Measurements from ENCODE around the gene KPNA6. TPM values are rescaled to one million over a fixed set of nuclear protein-coding genes. Genes with fewer than 3 reads are reported as not detected.

Gene KPNA6
- total and polyA plus RNA-seq, 9 of the 15 experiments (the other 6 are each of a cell fraction or from before 2014, with no cell fraction given) = 20.1 to 54.6 (median 32.2) TPM

- TF ChIP-seq, protein P1, sequence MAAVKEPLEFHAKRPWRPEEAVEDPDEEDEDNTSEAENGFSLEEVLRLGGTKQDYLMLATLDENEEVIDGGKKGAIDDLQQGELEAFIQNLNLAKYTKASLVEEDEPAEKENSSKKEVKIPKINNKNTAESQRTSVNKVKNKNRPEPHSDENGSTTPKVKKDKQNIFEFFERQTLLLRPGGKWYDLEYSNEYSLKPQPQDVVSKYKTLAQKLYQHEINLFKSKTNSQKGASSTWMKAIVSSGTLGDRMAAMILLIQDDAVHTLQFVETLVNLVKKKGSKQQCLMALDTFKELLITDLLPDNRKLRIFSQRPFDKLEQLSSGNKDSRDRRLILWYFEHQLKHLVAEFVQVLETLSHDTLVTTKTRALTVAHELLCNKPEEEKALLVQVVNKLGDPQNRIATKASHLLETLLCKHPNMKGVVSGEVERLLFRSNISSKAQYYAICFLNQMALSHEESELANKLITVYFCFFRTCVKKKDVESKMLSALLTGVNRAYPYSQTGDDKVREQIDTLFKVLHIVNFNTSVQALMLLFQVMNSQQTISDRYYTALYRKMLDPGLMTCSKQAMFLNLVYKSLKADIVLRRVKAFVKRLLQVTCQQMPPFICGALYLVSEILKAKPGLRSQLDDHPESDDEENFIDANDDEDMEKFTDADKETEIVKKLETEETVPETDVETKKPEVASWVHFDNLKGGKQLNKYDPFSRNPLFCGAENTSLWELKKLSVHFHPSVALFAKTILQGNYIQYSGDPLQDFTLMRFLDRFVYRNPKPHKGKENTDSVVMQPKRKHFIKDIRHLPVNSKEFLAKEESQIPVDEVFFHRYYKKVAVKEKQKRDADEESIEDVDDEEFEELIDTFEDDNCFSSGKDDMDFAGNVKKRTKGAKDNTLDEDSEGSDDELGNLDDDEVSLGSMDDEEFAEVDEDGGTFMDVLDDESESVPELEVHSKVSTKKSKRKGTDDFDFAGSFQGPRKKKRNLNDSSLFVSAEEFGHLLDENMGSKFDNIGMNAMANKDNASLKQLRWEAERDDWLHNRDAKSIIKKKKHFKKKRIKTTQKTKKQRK (IDR thresholded peaks at IDR 0.05; ENCODE audit: borderline replicate concordance, low read depth, low read length) = no peak
- TF ChIP-seq RBM14 (IDR thresholded peaks at IDR 0.05; ENCODE audit: borderline replicate concordance, insufficient read depth, low read depth, low read length) = no peak
- TF ChIP-seq NR2F6 (CRISPR knock-in tag; IDR thresholded peaks at IDR 0.05) = no peak
- no peak for TF ChIP-seq TCF3 (CRISPR knock-in tag; IDR thresholded peaks at IDR 0.05)
- TF ChIP-seq NCOR1 (IDR thresholded peaks at IDR 0.05) = no peak
- TF ChIP-seq ADNP (tag; IDR thresholded peaks at IDR 0.05) = no peak
- peak; percentile 64 for TF ChIP-seq GABPB1 (CRISPR knock-in tag; IDR thresholded peaks at IDR 0.05)
- TF ChIP-seq CHD4 (IDR thresholded peaks at IDR 0.05; ENCODE audit: insufficient read depth, insufficient replicate concordance, low read depth, low read length, poor library complexity, severe bottlenecking) = no peak
- no peak for TF ChIP-seq ERF (CRISPR knock-in tag; IDR thresholded peaks at IDR 0.05)
- no peak for TF ChIP-seq GABPA (tag; conservative IDR thresholded peaks at IDR 0.05; ENCODE audit: low read depth)
- TF ChIP-seq FOSL1 (tag; conservative IDR thresholded peaks at IDR 0.05) = no peak; the same call in 1 of the 2 replicates
- no peak for TF ChIP-seq POU5F1 (IDR thresholded peaks at IDR 0.05; ENCODE audit: borderline replicate concordance, low read depth, low read length, partially characterized antibody)
- no peak for TF ChIP-seq TARDBP (IDR thresholded peaks at IDR 0.05)
- TF ChIP-seq ZNF3 (CRISPR knock-in tag; IDR thresholded peaks at IDR 0.05) = no peak
- TF ChIP-seq ZNF23 (CRISPR knock-in tag; IDR thresholded peaks at IDR 0.05) = no peak
- TF ChIP-seq, protein P2, sequence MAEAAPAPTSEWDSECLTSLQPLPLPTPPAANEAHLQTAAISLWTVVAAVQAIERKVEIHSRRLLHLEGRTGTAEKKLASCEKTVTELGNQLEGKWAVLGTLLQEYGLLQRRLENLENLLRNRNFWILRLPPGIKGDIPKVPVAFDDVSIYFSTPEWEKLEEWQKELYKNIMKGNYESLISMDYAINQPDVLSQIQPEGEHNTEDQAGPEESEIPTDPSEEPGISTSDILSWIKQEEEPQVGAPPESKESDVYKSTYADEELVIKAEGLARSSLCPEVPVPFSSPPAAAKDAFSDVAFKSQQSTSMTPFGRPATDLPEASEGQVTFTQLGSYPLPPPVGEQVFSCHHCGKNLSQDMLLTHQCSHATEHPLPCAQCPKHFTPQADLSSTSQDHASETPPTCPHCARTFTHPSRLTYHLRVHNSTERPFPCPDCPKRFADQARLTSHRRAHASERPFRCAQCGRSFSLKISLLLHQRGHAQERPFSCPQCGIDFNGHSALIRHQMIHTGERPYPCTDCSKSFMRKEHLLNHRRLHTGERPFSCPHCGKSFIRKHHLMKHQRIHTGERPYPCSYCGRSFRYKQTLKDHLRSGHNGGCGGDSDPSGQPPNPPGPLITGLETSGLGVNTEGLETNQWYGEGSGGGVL (CRISPR knock-in tag; IDR thresholded peaks at IDR 0.05) = no peak
- TF ChIP-seq, protein P3, sequence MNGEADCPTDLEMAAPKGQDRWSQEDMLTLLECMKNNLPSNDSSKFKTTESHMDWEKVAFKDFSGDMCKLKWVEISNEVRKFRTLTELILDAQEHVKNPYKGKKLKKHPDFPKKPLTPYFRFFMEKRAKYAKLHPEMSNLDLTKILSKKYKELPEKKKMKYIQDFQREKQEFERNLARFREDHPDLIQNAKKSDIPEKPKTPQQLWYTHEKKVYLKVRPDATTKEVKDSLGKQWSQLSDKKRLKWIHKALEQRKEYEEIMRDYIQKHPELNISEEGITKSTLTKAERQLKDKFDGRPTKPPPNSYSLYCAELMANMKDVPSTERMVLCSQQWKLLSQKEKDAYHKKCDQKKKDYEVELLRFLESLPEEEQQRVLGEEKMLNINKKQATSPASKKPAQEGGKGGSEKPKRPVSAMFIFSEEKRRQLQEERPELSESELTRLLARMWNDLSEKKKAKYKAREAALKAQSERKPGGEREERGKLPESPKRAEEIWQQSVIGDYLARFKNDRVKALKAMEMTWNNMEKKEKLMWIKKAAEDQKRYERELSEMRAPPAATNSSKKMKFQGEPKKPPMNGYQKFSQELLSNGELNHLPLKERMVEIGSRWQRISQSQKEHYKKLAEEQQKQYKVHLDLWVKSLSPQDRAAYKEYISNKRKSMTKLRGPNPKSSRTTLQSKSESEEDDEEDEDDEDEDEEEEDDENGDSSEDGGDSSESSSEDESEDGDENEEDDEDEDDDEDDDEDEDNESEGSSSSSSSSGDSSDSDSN (IDR thresholded peaks at IDR 0.05; ENCODE audit: borderline replicate concordance in 1 of 2, low read depth in 2 of 2, low read length in 2 of 2) = peak; percentile 3 to 26; a peak in 2 of 4 replicates
- no peak for TF ChIP-seq ZKSCAN1 (IDR thresholded peaks at IDR 0.05; ENCODE audit: low read depth, low read length)
- TF ChIP-seq SAP30 (IDR thresholded peaks at IDR 0.05; ENCODE audit: borderline replicate concordance, insufficient read depth, low read depth, low read length, poor library complexity, severe bottlenecking) = peak; percentile 57
- TF ChIP-seq ZNF583 (CRISPR knock-in tag; IDR thresholded peaks at IDR 0.05) = 0 out of 2 replicates have a peak, but pooled peaks have one; percentile 54
These were observed 92.6 kb downstream of the KPNA6 start, which contains the start of gene CCDC28B (continued) for GRCh38 chr1:32200226-32201010.
